ENCODE measurements around the gene NPC1. TPM values are rescaled to one million over a fixed set of nuclear protein-coding genes. Genes with fewer than 3 reads are reported as not detected.

The NPC1 gene
- total RNA-seq, 1 experiment from 2014 or later, result 51.6 TPM

- no peak overlapping the region for H3K4me3 ChIP-seq (replicated peaks in 1 of 2; ENCODE audit: low read depth in 1 of 2, low read length in 2 of 2)
- H3K79me2 ChIP-seq (ENCODE audit: insufficient read depth, low read length), result no peaks in the 10 kb centered on the region
- no peak for DNase-seq (ENCODE audit: low read depth, low spot score)
- intact Hi-C loops (cut with micrococcal nuclease), result no loop called here
- H3K27me3 ChIP-seq (ENCODE audit: insufficient read depth, low read length), result no peaks in the 10 kb centered on the region
- no TSS peak for BruUV-seq (replicated peaks)
- POLR2A ChIA-PET, result no interaction called here
- H3K36me3 ChIP-seq (ENCODE audit: control insufficient read depth in 1 of 2, insufficient read depth in 2 of 2, low read length in 2 of 2), result peaks cover 47 to 62% of the 10 kb centered on the region in 2 experiments
- H3K9me2 ChIP-seq (ENCODE audit: insufficient read depth), result no peaks in the 10 kb centered on the region
- ATAC-seq, result no peak
- RAD21 ChIA-PET (ENCODE audit: low non-redundant PET in 1 of 2, low total read pairs in 2 of 2, uncharacterized antibody in 2 of 2, unreplicated experiment in 2 of 2), result interaction anchor here in 1 of 2 experiments (1.6 kb wide), 1 partner anchor 162 kb away, joined by 4 read pairs; no protein-coding TSS in a partner anchor
- no peak overlapping the region for H3K9ac ChIP-seq (ENCODE audit: low read length)
- TF ChIP-seq ZBTB33 (IDR thresholded peaks at IDR 0.05; ENCODE audit: extremely low read depth, insufficient replicate concordance, low read length) (no peak), ELF1 (IDR thresholded peaks at IDR 0.05; ENCODE audit: borderline replicate concordance, low read depth) (no peak), POLR2AphosphoS5 (IDR thresholded peaks at IDR 0.05; ENCODE audit: low read depth, low read length) (no peak), SIN3A (IDR thresholded peaks at IDR 0.05; ENCODE audit: low read depth) (no peak), EGR1 (IDR thresholded peaks at IDR 0.05; ENCODE audit: low read depth) (no peak), YY1 (IDR thresholded peaks at IDR 0.05; ENCODE audit: extremely low read depth, insufficient replicate concordance, low read depth, low read length) (no peak), MAX (IDR thresholded peaks at IDR 0.05) (no peak), RAD21 (IDR thresholded peaks at IDR 0.05; ENCODE audit: low read depth) (no peak), POLR2A (IDR thresholded peaks at IDR 0.05; ENCODE audit: borderline replicate concordance, extremely low read depth, insufficient read depth, insufficient read length) (no peak), ATF3 (IDR thresholded peaks at IDR 0.05) (no peak), CTCF (IDR thresholded peaks at IDR 0.05 in 2 of 3, conservative IDR thresholded peaks at IDR 0.05 in 1 of 3; ENCODE audit: borderline replicate concordance in 1 of 3, insufficient read depth in 1 of 3, low read depth in 2 of 3, low read length in 2 of 3) (no peak)
- H3K9me3 ChIP-seq (ENCODE audit: control insufficient read depth in 1 of 2, insufficient read depth in 1 of 2, low read depth in 1 of 2, low read length in 2 of 2), result no peaks in the 10 kb centered on the region
- no peak overlapping the region for H3K27ac ChIP-seq (ENCODE audit: low read depth, low read length)
- CTCF ChIA-PET, result no interaction called here
- H4K20me1 ChIP-seq (ENCODE audit: insufficient read depth), result no peaks in the 10 kb centered on the region
- H2AFZ ChIP-seq (ENCODE audit: low read depth, low read length, poor library complexity, severe bottlenecking), result no peak overlapping the region
- H3K4me1 ChIP-seq (ENCODE audit: control insufficient read depth in 1 of 2, insufficient read depth in 2 of 2, low read length in 2 of 2), result peaks cover 0 to 5% of the 10 kb centered on the region in 2 experiments; a peak in 2 of 4 replicates
- H3K4me2 ChIP-seq (ENCODE audit: low read length), result no peak overlapping the region
Measured at GRCh38 chr18:23541349-23542093, 44.8 kb downstream of the NPC1 start.
